ENCODE data around the gene KRT13. TPM values are rescaled to one million over a fixed set of nuclear protein-coding genes. Genes with fewer than 3 reads are reported as not detected.
A peak's percentile ranks its signal among the peaks of the same experiment; 100 is the strongest.

The KRT13 gene
- total RNA-seq, 1 experiment from 2014 or later = not detected

DNA sequence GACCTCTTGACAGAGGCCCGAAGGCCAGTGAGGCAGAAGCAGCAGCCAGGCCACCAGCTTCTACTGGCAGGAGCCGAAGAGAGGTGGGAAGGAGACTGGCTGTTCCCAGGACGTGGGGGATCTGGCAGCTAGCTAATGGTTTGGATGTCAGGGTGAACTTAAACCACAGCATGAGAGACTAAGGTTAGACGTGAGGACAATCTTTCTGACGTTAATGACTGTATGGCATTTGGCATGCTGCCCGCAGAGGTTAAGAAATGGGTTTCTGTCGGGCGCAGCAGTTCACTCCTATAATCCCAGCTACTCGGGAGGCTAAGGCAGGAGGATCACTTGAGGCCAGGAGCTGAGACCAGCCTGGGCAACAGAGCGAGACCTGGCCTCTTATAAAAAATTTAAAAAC is 6.3 kb upstream of the KRT13 start:
- CTCF ChIA-PET = interaction anchor here (1.1 to 15.4 kb wide), 3 partner anchors 37 to 151 kb away, joined by 3 to 116 read pairs (median 3); no protein-coding TSS in a partner anchor
- Mint-ChIP-seq H3K27me3 (ENCODE audit: low read depth) (no peaks in the 10 kb centered on the region; the same call in 1 of the 2 replicates), H3K4me3 (no peak overlapping the region), H3K36me3 (no peaks in the 10 kb centered on the region), H3K4me1 (peaks cover 22% of the 10 kb centered on the region), H3K9me3 (no peaks in the 10 kb centered on the region), H3K27ac (no peak overlapping the region)
- TF ChIP-seq CBFB (CRISPR knock-in tag; IDR thresholded peaks at IDR 0.05; ENCODE audit: low read depth) = no peak
- TF ChIP-seq NR1H2 (CRISPR knock-in tag; IDR thresholded peaks at IDR 0.05) = no peak
- TF ChIP-seq MAX (CRISPR knock-in tag; IDR thresholded peaks at IDR 0.05) = no peak
- TF ChIP-seq, protein P1, sequence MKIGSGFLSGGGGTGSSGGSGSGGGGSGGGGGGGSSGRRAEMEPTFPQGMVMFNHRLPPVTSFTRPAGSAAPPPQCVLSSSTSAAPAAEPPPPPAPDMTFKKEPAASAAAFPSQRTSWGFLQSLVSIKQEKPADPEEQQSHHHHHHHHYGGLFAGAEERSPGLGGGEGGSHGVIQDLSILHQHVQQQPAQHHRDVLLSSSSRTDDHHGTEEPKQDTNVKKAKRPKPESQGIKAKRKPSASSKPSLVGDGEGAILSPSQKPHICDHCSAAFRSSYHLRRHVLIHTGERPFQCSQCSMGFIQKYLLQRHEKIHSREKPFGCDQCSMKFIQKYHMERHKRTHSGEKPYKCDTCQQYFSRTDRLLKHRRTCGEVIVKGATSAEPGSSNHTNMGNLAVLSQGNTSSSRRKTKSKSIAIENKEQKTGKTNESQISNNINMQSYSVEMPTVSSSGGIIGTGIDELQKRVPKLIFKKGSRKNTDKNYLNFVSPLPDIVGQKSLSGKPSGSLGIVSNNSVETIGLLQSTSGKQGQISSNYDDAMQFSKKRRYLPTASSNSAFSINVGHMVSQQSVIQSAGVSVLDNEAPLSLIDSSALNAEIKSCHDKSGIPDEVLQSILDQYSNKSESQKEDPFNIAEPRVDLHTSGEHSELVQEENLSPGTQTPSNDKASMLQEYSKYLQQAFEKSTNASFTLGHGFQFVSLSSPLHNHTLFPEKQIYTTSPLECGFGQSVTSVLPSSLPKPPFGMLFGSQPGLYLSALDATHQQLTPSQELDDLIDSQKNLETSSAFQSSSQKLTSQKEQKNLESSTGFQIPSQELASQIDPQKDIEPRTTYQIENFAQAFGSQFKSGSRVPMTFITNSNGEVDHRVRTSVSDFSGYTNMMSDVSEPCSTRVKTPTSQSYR (CRISPR knock-in tag; IDR thresholded peaks at IDR 0.05) = no peak
- TF ChIP-seq EMX1 (CRISPR knock-in tag; IDR thresholded peaks at IDR 0.05) = no peak
- no peak for TF ChIP-seq E2F1 (CRISPR knock-in tag; IDR thresholded peaks at IDR 0.05)
- no peak for TF ChIP-seq ZNF232 (CRISPR knock-in tag; IDR thresholded peaks at IDR 0.05)
- no peak for TF ChIP-seq ZNF138 (CRISPR knock-in tag; conservative IDR thresholded peaks at IDR 0.05)
- TF ChIP-seq PRRX2 (CRISPR knock-in tag; IDR thresholded peaks at IDR 0.05) = no peak
- TF ChIP-seq IRF2 (CRISPR knock-in tag; IDR thresholded peaks at IDR 0.05; ENCODE audit: borderline replicate concordance, low read depth) = no peak
- no peak for TF ChIP-seq ZNF416 (CRISPR knock-in tag; IDR thresholded peaks at IDR 0.05)
- TF ChIP-seq ZNF263 (CRISPR knock-in tag; IDR thresholded peaks at IDR 0.05; ENCODE audit: low read depth) = no peak
- no peak for TF ChIP-seq TP53 (CRISPR knock-in tag; IDR thresholded peaks at IDR 0.05)
- no peak for TF ChIP-seq MYBL2 (CRISPR knock-in tag; IDR thresholded peaks at IDR 0.05)
- no peak for TF ChIP-seq GRHL2 (CRISPR knock-in tag; IDR thresholded peaks at IDR 0.05; ENCODE audit: insufficient replicate concordance, severe bottlenecking)
- no peak for TF ChIP-seq OVOL2 (CRISPR knock-in tag; IDR thresholded peaks at IDR 0.05; ENCODE audit: borderline replicate concordance)
- TF ChIP-seq, protein P2, sequence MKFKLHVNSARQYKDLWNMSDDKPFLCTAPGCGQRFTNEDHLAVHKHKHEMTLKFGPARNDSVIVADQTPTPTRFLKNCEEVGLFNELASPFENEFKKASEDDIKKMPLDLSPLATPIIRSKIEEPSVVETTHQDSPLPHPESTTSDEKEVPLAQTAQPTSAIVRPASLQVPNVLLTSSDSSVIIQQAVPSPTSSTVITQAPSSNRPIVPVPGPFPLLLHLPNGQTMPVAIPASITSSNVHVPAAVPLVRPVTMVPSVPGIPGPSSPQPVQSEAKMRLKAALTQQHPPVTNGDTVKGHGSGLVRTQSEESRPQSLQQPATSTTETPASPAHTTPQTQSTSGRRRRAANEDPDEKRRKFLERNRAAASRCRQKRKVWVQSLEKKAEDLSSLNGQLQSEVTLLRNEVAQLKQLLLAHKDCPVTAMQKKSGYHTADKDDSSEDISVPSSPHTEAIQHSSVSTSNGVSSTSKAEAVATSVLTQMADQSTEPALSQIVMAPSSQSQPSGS (CRISPR knock-in tag; IDR thresholded peaks at IDR 0.05; ENCODE audit: borderline replicate concordance, low read depth) = no peak
- no peak for TF ChIP-seq GTF2I (CRISPR knock-in tag; conservative IDR thresholded peaks at IDR 0.05)
- no peak for TF ChIP-seq USF2 (CRISPR knock-in tag; IDR thresholded peaks at IDR 0.05)
- POLR2A ChIA-PET = interaction anchor here (0.8 kb wide), 1 partner anchor 10 kb away, joined by 3 read pairs; no protein-coding TSS in a partner anchor
- DNase-seq (ENCODE audit: low spot score) (no peak), ATAC-seq (no peak)

DNA sequence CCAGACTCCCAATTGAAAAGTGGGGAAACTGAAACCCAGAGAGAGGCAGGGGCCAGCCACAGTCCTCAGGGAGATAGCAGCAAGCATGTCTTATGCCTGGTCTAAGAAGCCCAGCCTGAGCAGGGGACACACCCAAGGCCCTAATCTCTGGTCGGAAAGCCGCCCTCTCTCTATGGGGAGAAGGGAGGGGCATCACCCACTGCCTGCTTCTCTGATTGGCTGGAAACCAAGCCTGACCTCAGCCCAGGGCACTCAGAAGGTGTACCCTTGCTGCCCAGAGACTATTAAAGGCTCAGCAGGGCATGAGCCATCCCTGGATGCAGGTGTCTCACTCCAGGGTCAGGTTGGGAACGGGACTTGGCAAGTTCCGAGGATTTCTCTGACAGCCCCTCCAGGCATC is 5.7 kb upstream of the KRT13 start:
- DNase-seq (ENCODE audit: low spot score) (no peak), ATAC-seq (peak; percentile 80)
- Mint-ChIP-seq H3K4me1 (peaks cover 22% of the 10 kb centered on the region), H3K4me3 (no peak overlapping the region), H3K36me3 (no peaks in the 10 kb centered on the region), H3K9me3 (no peaks in the 10 kb centered on the region), H3K27me3 (ENCODE audit: low read depth) (no peaks in the 10 kb centered on the region; the same call in 1 of the 2 replicates), H3K27ac (no peak overlapping the region)
- POLR2A ChIA-PET = interaction anchor here (0.8 kb wide), 1 partner anchor 10 kb away, joined by 3 read pairs; no protein-coding TSS in a partner anchor
- CTCF ChIA-PET = interaction anchor here (1.0 to 15.4 kb wide), 4 partner anchors 18 to 188 kb away, joined by 3 to 116 read pairs (median 6); partner anchors contain the start of gene KRT19
- TF ChIP-seq, protein P3, sequence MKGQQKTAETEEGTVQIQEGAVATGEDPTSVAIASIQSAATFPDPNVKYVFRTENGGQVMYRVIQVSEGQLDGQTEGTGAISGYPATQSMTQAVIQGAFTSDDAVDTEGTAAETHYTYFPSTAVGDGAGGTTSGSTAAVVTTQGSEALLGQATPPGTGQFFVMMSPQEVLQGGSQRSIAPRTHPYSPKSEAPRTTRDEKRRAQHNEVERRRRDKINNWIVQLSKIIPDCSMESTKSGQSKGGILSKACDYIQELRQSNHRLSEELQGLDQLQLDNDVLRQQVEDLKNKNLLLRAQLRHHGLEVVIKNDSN (CRISPR knock-in tag; IDR thresholded peaks at IDR 0.05) = no peak
- TF ChIP-seq, protein P4, sequence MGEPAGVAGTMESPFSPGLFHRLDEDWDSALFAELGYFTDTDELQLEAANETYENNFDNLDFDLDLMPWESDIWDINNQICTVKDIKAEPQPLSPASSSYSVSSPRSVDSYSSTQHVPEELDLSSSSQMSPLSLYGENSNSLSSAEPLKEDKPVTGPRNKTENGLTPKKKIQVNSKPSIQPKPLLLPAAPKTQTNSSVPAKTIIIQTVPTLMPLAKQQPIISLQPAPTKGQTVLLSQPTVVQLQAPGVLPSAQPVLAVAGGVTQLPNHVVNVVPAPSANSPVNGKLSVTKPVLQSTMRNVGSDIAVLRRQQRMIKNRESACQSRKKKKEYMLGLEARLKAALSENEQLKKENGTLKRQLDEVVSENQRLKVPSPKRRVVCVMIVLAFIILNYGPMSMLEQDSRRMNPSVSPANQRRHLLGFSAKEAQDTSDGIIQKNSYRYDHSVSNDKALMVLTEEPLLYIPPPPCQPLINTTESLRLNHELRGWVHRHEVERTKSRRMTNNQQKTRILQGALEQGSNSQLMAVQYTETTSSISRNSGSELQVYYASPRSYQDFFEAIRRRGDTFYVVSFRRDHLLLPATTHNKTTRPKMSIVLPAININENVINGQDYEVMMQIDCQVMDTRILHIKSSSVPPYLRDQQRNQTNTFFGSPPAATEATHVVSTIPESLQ (CRISPR knock-in tag; IDR thresholded peaks at IDR 0.05) = no peak
- TF ChIP-seq JUN (CRISPR knock-in tag; IDR thresholded peaks at IDR 0.05) = no peak
- no peak for TF ChIP-seq FOXP4 (CRISPR knock-in tag; IDR thresholded peaks at IDR 0.05)
- TF ChIP-seq NFYB (CRISPR knock-in tag; conservative IDR thresholded peaks at IDR 0.05; ENCODE audit: low read depth) = no peak
- no peak for TF ChIP-seq ATF1 (CRISPR knock-in tag; IDR thresholded peaks at IDR 0.05)
